ENCODE measurements around the gene CA6.

GRCh38 chr1:9022773-9023172 lies 77.1 kb downstream of the CA6 start:
- no peak for TF ChIP-seq ZNF70 (CRISPR knock-in tag; IDR thresholded peaks at IDR 0.05)
- TF ChIP-seq BACH2 (CRISPR knock-in tag; IDR thresholded peaks at IDR 0.05; ENCODE audit: borderline replicate concordance) = no peak
- TF ChIP-seq CREB5 (CRISPR knock-in tag; IDR thresholded peaks at IDR 0.05; ENCODE audit: low read depth) = no peak
- TF ChIP-seq SNAI2 (CRISPR knock-in tag; IDR thresholded peaks at IDR 0.05) = no peak
- TF ChIP-seq ZNF565 (CRISPR knock-in tag; conservative IDR thresholded peaks at IDR 0.05; ENCODE audit: low read depth) = no peak
- no peak for TF ChIP-seq GLIS3 (CRISPR knock-in tag; IDR thresholded peaks at IDR 0.05)
- no peak for TF ChIP-seq PATZ1 (CRISPR knock-in tag; IDR thresholded peaks at IDR 0.05; ENCODE audit: borderline replicate concordance)
- no peak for TF ChIP-seq PPARA (CRISPR knock-in tag; IDR thresholded peaks at IDR 0.05; ENCODE audit: borderline replicate concordance)
- no peak for TF ChIP-seq TSHZ2 (CRISPR knock-in tag; IDR thresholded peaks at IDR 0.05)

All from SK-N-SH treated with all-trans-retinoic acid at 6 μM for 48 hours (cell line).